ENCODE measurements around the gene THADA. TPM values are rescaled to one million over a fixed set of nuclear protein-coding genes. Genes with fewer than 3 reads are reported as not detected.

THADA gene
- total RNA-seq, 1 donor from 2014 or later = 32.9 TPM

GRCh38 chr2:43199492-43200488 lies 396.0 kb downstream of the THADA start:
- DNase-seq (no peak), ATAC-seq (peak; percentile 75)
- H3K36me3 ChIP-seq = no peaks in the 10 kb centered on the region
- H3K4me3 ChIP-seq = no peak overlapping the region
- no peaks in the 10 kb centered on the region for H3K9me3 ChIP-seq
- no peaks in the 10 kb centered on the region for H3K27me3 ChIP-seq
- H3K4me1 ChIP-seq = peaks cover 6% of the 10 kb centered on the region
- no peak overlapping the region for H3K27ac ChIP-seq
- TF ChIP-seq CTCF (IDR thresholded peaks at IDR 0.05) = no peak
- intact Hi-C loops (cut with DNase I) = no loop called here

DNA sequence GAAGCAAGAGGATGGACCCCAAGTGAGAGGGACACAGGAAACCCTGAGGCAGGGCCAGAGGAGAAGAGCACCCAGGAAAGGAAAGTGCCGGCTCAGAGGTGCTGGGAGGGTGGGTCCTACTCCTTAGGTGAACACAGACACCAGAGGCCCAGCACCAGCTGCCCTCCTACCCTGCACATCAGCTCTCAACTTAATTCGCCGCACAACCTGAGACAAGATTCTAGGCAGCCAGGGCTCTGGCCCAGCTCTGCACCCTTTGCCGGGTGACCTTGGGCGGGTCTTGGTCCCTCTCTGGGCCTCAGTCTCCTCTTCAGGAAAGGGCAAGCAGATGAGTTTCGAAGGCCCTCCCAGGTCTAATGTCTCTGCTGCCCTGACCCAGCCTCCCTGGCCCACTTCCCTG lies 397.6 kb downstream of the THADA start:
- H3K27ac ChIP-seq = no peak overlapping the region
- H3K27me3 ChIP-seq = no peaks in the 10 kb centered on the region
- ATAC-seq (no peak), DNase-seq (no peak)
- no peak overlapping the region for H3K4me3 ChIP-seq
- H3K36me3 ChIP-seq = no peaks in the 10 kb centered on the region
- TF ChIP-seq CTCF (IDR thresholded peaks at IDR 0.05) = no peak
- H3K4me1 ChIP-seq = peaks cover 20% of the 10 kb centered on the region
- intact Hi-C loops (cut with DNase I) = no loop called here
- H3K9me3 ChIP-seq = no peaks in the 10 kb centered on the region

DNA sequence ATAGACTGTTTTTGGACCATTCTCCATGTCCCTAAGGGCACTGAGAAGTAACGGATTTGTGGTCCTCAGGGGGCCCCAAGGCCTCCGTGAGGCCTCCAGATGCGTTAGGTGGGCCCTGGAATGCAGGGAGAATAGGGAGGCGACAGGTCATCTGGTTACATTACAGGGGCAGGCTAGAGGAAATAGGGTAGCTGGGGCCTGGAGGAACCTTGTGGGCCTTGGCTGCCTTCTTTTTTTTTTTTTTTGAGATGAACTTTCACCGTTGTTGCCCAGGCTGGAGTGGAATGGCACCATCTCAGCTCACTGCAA lies 398.3 kb downstream of the THADA start:
- H3K9me3 ChIP-seq = no peaks in the 10 kb centered on the region
- intact Hi-C loops (cut with DNase I) = no loop called here
- H3K27ac ChIP-seq = no peak overlapping the region
- no peak for ATAC-seq
- no peaks in the 10 kb centered on the region for H3K27me3 ChIP-seq
- peaks cover 21% of the 10 kb centered on the region for H3K4me1 ChIP-seq
- no peak for DNase-seq
- H3K4me3 ChIP-seq = no peak overlapping the region
- no peaks in the 10 kb centered on the region for H3K36me3 ChIP-seq
- TF ChIP-seq CTCF (IDR thresholded peaks at IDR 0.05) = no peak

GRCh38 chr2:43196768-43197587 lies 398.9 kb downstream of the THADA start:
- intact Hi-C loops (cut with DNase I) = no loop called here
- no peaks in the 10 kb centered on the region for H3K36me3 ChIP-seq
- peaks cover 21% of the 10 kb centered on the region for H3K4me1 ChIP-seq
- ATAC-seq (peak; percentile 2), DNase-seq (no peak)
- no peaks in the 10 kb centered on the region for H3K27me3 ChIP-seq
- H3K27ac ChIP-seq = no peak overlapping the region
- TF ChIP-seq CTCF (IDR thresholded peaks at IDR 0.05) = no peak
- H3K4me3 ChIP-seq = no peak overlapping the region
- no peaks in the 10 kb centered on the region for H3K9me3 ChIP-seq

DNA sequence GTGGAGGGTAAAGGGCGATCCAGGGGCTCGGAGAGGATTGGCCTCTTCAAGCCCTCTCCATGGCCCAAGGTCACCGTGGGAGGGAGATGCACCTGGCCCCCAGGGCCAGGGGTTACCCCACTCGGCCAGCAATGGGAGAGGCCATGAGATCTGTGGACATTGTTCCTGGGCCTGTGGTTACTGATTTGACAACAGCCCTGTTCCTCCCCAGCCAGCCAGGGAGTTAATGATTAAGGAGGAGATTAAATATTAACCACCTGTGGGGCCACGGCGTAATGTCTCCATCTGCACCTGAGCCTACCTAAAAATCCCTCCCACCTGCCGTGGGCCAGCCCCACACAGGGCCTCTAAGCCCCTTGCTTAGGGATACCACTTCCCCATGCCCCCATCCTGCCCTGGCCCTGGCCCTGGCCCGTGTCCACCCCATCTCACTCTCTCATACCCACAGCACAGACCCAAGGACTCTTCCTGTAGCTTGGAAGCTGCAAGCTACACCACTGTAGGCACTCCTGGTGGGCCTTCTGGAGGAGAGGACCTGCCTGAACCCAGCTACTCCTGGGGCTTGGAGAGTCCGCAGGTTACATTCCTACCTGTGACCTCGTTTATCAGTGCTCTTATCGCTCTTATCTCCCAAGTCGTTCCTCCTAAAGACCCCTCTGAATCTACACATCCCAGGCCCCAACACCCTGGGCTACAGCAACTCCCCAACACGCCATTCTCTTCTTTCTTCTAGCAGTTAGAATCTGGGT lies 401.5 kb downstream of the THADA start:
- Histone ChIP-seq H3K27ac (peak overlapping the region; percentile 78), H3K36me3 (no peaks in the 10 kb centered on the region), H3K9me3 (no peaks in the 10 kb centered on the region), H3K27me3 (no peaks in the 10 kb centered on the region), H3K4me3 (no peak overlapping the region), H3K4me1 (peaks cover 21% of the 10 kb centered on the region)
- DNase-seq (peak; percentile 71), ATAC-seq (peak; percentile 80)
- intact Hi-C loops (cut with DNase I) = no loop called here
- no peak for TF ChIP-seq CTCF (IDR thresholded peaks at IDR 0.05)
